PC-9 (cell line): ENCODE results near the gene HAP1.
"Not testable (repeated sequence)": the region's sequence is repeated elsewhere in the genome, so short reads cannot be mapped to it uniquely, and the experiment has no call there.

Experiments
- EZH2 ChIP-seq: fragments of 200-600 bp; sonication (generic); IDR thresholded peaks from 2 replicates; pipeline ENCODE4 v1.8.0; 2017; ENCODE audit warnings: antibody characterized with exemption, low read depth
- TF ChIP-seq, protein P1 (sequence below): fragments of 200-600 bp; sonication (generic); conservative IDR thresholded peaks from 2 replicates; pipeline ENCODE4 v1.6.1; 2017; ENCODE audit warnings: mixed run types, antibody characterized with exemption, mild to moderate bottlenecking, moderate library complexity

DNA sequence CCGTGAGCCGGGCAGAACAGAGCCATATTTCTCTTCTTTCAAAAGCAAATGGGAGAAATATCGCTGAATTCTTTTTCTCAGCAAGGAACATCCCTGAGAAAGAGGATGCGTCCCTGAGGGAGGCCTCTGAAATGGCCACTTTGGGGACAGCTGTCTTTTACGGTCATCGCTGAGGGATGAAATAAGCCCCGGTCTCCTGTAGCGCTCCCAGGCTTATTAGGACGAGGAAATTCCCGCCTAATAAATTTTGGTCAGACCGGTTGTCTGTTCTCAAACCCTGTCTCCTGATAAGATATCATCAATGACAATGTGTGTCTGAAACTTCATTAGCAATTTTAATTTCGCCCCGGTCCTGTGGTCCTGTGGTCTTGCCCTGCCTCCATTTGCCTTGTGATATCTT, 48.7 kb downstream of the HAP1 start:
- TF ChIP-seq, protein P1, sequence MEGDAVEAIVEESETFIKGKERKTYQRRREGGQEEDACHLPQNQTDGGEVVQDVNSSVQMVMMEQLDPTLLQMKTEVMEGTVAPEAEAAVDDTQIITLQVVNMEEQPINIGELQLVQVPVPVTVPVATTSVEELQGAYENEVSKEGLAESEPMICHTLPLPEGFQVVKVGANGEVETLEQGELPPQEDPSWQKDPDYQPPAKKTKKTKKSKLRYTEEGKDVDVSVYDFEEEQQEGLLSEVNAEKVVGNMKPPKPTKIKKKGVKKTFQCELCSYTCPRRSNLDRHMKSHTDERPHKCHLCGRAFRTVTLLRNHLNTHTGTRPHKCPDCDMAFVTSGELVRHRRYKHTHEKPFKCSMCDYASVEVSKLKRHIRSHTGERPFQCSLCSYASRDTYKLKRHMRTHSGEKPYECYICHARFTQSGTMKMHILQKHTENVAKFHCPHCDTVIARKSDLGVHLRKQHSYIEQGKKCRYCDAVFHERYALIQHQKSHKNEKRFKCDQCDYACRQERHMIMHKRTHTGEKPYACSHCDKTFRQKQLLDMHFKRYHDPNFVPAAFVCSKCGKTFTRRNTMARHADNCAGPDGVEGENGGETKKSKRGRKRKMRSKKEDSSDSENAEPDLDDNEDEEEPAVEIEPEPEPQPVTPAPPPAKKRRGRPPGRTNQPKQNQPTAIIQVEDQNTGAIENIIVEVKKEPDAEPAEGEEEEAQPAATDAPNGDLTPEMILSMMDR = not testable (repeated sequence)
- TF ChIP-seq EZH2 = not testable (repeated sequence)
